ENCODE results near the gene MRPL17. TPM values are rescaled to one million over a fixed set of nuclear protein-coding genes. Genes with fewer than 3 reads are reported as not detected.

MRPL17 gene
- polyA plus RNA-seq, 3 donors = 23.4 to 34.1 (median 34.0) TPM

DNA sequence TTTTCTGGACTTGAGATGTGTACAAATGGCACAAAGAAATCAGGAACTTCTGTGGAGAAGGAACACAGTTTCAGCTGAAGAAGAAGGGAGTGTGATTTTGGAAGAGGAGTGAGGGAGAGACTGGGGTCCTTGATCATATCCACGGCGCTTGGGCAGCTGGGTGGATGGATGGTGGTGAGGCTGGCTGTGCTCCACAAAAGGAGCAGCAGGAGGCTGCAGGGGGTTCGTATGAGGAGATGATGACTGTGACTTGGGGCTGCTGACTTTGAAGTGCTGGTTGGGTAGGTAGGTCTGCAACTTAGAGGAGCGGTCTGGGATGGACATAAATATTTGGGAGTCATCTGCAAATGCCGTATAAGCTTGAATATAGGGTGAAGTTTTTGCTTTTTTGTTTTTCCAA is 26.2 kb downstream of the MRPL17 start:
- H3K27ac ChIP-seq (ENCODE audit: low read depth, low read length) = no peak overlapping the region
- WGBS, 3 donors = 78 to 93% (median 86%) methylated on average over 5 of the region's 5 CpGs

DNA sequence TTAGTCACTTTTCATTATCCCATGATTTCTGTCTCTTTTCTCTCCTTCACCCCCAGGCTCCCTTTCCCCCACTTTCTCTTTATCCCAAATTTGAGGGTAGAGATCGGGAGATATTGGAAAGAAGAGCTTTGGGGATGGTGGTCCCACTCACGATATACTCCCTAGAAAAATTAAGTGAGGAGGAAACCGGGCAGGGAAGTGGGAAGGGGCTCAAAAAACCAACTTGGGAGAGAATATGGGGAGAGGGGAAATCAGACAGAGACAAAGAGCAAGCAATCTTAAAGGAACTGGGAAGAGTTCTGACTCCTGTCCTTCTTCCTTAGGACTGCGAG is 26.6 kb downstream of the MRPL17 start:
- H3K27ac ChIP-seq (ENCODE audit: low read depth, low read length) = no peak overlapping the region
- 65 to 75% (median 69%) methylated on average over 4 of the region's 4 CpGs for WGBS, 3 donors

DNA sequence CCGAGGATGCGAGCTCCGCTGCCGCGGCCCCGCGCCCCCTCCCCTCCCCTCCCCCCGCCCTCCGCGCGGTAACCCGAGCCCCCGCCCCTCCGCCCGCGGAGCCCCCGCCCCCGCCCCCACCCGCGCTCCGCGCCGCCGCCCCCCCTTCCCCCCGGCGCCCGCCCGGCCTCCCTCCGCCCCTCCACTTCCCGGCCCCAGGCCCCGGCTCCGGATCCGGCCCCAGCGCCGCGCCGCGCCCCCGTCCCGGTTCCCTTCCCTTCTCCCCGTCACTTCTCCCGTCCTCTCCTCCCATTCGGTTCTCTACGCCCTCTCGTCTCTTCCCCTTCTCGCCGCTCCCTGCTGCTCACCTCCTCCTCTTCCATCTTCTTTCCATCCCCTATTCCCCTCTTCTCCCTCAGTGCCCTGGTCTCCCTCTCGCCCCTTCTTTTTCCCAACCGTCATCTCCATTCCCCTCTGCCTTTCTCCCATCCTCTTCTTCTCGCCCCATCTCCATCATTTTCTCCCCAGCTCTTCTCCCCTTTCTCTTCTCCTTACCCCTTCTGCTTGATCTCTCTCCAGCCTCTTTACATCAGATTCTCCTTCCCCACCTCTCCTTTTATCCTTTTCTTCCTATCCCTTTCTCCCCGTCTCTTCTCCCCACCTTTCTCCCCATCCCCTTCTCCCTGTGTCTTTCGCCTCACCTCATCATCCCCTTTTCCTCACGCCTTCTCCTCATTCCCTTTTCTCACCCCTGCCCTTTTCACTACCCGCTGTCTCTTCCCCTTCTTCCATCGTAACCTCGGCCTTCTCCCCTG is 27.2 kb downstream of the MRPL17 start, which contains the start of gene DCHS1:
Gene DCHS1, minus strand, starts transcription at position 20 of the 794 bp plus-strand sequence. CDS start 14,196 bp downstream, outside the sequence.
- H3K27ac ChIP-seq (ENCODE audit: low read depth, low read length) = no peak within 1 kb of the TSS
- WGBS, 3 donors = 15 to 27% (median 17%) methylated on average over 20 to 29 of the region's 56 CpGs

DNA sequence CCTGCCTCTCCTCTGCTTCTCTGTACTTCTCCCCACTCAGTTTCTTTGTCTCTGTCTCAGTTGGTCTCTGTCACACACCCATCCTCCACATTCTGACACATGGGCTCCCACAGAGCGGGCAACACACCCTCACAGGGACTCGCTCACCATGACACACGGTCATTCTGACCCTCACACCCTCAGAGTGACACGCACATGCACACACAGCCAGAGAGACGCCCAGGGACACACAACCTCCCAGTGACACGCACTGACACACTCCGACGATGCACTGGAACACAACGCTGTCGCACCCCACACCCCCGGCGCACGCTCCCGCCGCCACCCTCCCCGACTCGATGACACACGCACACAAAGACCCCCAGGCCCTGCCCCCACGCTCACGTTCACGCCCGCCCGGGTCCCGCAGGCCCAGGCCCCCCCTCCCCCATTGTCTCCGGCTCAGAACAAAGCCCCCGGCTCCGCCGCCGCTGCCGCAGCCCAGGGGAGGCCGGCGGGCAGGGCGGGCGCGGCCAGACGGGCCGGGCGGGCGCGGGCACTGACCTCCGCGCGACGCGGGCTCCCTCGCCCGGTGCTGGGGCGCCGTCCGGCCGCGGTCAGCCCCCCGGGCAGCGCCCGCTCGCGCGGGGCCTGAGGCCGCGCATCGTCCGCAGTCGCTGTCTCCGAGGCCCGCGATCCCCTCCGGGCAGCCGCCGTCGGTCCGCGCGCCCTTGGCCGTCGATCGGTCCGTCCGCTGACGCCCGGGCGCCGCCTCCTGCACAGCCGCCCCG is 27.9 kb downstream of the MRPL17 start:
- WGBS, 3 donors = 3 to 5% (median 3%) methylated on average over 46 to 82 of the region's 84 CpGs
- H3K27ac ChIP-seq (ENCODE audit: low read depth, low read length) = no peak overlapping the region

DNA sequence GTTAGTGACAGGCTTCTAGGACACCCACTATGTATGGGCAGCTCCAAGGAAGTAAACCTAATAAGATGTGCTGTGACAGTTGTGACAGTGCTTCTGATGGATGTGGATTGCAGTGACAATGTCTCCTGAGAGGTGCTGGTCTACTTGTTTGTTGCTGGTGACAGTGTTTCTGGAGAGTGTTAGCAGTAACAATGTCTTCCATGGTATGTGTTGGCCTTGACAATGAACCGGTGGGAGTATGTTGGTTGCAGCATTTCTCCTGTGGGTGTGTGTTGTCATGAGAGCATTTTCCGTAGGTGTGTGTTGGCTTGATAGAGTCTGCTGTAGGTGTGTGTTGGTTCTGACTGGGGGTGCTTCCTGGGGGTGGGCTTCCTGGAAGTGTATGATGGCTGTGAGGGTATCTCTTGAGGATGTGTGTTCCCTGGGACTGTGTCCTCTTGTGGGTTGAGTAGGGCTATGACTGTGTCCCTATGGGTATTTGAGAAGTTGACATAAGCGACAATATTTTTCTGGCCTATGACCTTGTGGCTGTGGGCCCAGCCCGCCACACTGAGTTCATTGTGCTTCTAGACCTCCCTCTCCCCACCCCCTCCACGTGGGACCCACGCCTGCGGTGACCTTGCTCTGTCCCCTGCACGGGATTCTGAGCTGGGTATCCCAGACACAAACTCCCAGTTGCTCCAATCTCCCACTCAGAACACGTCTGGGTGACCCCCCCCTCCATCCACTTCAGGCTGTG is 28.7 kb downstream of the MRPL17 start:
- 47 to 53% (median 49%) methylated on average over 9 of the region's 9 CpGs for WGBS, 3 donors

DNA sequence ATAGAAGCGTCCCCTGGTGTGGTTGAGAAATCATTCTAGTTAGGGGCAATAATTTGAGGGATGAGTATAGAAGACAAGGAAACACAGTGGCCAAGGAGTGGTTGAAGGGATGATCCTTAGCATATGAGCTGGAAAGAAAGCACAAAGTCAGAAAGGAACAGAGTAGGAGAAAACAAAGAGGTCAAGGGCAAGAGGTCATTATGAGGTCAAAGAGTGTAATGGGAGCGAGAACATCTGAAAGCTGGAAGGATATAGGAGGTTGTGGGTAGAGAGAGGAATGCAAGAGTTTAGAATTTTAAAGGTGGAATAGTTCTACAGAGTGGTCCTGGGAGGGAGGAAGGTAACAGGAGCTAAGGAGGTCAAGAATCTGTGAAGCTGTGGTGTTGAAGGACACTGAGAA is 29.5 kb downstream of the MRPL17 start:
- WGBS, 3 donors = 86 to 94% (median 92%) methylated on average over 2 of the region's 2 CpGs
- H3K27ac ChIP-seq (ENCODE audit: low read depth, low read length) = no peak overlapping the region

More for the DNA sequence above, 28.7 kb downstream of the MRPL17 start:
- H3K27ac ChIP-seq (ENCODE audit: low read depth, low read length) = no peak overlapping the region

DNA sequence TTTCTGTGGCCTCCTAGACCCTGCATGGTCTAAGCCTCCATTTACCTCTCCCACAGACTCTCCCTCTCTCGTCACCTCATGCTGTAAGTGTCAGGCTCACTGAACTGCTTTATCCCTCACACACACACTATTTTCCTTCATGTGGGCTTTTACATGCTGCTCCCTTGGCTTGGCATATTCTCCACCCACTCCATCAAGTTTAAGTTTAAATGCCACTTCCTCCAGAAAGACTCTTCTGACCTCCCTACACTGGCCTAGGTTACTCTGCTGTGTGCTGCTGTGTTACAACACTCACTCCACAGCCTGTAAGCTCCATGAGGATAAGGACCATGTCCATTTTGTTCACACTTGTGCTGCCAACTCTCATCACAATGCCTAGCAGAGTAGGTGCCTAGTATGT is 30.0 kb downstream of the MRPL17 start:
- no peak overlapping the region for H3K27ac ChIP-seq (ENCODE audit: low read depth, low read length)
- WGBS, 3 donors = 88 to 100% (median 94%) methylated on average over 1 of the region's 1 CpG

DNA sequence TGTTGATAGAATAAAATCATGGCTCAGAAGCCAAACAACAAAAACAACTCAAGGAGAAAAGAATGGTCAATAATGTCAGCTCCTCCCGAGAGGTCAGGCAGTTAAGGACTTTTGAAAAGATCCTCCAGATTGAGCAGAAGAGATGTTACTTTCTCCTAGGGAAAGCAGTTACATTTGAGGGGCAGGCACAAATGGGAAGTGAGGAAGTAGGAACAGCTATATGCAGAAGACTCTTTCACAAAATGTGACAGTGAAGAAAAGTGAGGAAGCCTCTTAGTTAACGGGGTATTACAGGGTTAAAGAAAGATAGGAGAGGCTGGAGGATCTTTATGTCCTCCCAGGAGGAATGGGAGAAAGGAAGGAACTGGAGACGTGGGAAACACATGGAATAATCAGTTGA is 31.0 kb downstream of the MRPL17 start:
- WGBS, 3 donors = 53 to 63% (median 59%) methylated on average over 3 of the region's 3 CpGs
- no peak overlapping the region for H3K27ac ChIP-seq (ENCODE audit: low read depth, low read length)

DNA sequence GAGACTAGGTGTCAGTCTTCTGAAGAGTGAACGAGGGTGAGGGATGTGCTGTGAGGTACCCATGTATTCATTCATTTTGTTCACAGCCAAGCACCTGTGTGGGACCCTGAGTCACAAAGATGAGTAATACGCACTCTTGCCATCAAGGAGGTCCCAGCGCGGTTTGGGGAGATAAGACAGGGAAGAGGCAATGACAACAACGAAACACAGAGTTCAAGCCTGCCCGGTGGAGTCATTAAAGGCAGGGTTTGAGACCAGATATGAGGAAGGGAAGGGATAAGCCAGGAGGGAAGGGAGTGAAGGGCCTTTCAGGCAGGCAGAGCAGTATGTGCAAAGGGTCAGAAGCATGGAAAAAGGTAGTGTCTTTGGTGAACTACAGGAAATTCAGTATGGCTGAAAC is 32.2 kb downstream of the MRPL17 start:
- 57 to 70% (median 60%) methylated on average over 6 of the region's 6 CpGs for WGBS, 3 donors
- H3K27ac ChIP-seq (ENCODE audit: low read depth, low read length) = no peak overlapping the region

DNA sequence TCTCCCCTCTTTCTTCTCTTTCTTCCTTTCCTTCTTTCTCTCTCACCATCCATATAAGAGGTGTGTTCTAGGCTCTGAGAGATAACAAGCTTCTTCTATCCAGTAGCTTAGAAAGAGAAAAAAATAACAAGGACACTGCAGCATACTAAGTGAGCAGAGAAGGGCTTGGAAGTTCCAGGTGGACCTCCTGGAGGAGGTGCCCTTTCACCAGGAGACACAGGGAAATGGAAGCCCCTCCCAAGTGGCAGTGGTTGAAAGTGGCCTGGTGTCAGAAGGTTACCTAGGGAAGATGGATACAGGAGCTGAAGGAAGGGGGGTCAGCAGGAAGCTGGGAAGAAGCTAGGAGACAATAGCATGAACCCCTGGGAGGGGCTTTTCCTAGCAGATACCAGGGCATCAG is 33.0 kb downstream of the MRPL17 start:
- H3K27ac ChIP-seq (ENCODE audit: low read depth, low read length) = no peak overlapping the region

DNA sequence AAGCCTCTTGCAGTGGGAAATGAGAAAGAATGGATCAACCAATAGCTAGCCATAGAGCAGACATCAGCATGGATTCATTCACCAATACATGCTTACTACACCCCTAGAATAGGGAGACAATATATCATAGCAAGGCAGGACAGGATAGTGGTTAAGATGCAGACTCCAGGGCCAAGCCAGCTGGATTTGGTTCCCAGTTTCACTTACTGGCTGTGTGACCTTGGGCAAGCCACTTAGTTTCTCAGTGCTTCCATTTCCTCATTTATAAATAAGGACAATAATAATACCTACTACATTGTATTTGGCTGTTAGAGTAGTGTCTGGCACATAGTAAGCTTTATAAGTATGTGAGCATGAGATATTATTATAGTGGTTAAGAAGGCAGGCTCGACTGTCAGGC is 34.6 kb downstream of the MRPL17 start:
- no peak overlapping the region for H3K27ac ChIP-seq (ENCODE audit: low read depth, low read length)

DNA sequence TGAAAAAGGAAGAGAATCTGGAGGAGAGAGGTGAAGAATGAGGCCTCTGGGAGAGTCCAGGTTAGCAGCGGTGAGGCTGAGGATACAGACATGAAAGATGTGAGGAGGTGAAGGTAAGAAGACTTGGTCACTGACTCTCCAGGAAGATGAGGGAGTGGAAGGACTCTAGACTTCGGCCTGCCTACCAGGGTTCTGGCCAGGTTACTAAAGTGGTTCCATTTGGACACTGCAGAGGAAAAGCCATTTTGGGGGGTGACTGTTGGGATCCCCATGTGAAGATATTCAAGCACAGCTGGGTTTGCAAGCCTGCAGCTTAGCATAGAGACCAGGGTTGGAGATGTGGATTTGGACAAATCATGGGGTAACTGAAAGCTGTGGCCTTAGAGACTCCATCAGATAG is 35.3 kb downstream of the MRPL17 start:
- 88 to 95% (median 93%) methylated on average over 2 of the region's 2 CpGs for WGBS, 3 donors
- no peak overlapping the region for H3K27ac ChIP-seq (ENCODE audit: low read depth, low read length)

More for the DNA sequence above, 34.6 kb downstream of the MRPL17 start:
- WGBS, 3 donors = 54 to 65% (median 60%) methylated on average over 1 of the region's 1 CpG

DNA sequence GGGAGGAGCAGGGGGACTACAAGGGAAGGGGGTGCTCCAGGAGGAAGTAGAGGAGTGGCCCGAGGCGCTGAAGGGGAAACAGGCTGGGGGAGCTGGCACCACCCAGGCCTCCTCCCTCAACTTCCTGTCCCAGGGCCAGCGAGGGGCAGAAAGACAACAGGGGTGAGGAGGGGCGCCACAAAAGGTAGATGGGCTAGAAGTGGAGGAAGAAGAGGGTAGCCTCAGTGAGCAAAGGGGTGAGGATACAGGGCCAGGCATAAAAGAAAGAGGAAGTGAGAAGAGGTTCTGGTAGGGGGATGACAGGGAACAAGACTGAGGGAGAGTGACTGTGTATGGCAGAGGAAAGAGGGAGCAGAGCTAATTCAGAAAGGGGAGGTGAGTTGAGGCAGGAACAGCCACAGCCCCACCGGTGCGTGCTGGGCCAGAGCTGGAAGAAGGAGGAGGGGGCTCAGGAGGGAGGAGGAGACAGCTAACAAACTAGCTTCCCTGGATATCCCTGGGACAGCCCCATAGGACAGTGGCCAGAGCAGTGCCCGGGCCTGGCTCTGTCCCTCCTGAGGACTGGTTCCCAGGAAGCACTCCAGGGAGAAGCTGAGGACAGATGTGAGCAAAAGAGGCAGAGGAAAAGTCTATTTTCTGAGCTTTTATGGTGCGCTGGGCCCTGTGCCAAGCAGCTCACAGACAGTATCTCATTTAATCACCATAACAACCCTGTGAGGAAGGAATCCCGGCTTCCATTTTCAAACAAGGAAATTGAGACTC is 36.0 kb downstream of the MRPL17 start:
- 25 to 66% (median 26%) methylated on average over 9 of the region's 9 CpGs for WGBS, 3 donors
- H3K27ac ChIP-seq (ENCODE audit: low read depth, low read length) = no peak overlapping the region

DNA sequence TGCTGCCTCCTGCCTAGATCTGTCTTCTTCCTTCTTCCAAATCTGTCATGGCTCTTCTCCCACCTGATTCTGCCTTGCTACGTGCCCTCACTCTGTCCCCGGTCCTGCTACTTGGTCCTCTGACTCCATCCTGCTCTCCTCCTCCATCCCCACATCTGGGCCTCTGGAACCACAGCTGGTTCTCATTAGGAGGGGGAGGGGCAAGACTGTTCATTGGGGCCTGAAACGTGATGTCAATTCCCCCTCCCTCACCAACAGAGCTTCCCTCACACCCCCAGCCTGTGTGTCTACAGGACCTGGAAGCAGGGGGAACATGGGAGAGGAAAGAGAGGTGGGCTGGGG is 36.6 kb downstream of the MRPL17 start:
- H3K27ac ChIP-seq (ENCODE audit: low read depth, low read length) = no peak overlapping the region
- 20 to 57% (median 29%) methylated on average over 3 of the region's 3 CpGs for WGBS, 3 donors

DNA sequence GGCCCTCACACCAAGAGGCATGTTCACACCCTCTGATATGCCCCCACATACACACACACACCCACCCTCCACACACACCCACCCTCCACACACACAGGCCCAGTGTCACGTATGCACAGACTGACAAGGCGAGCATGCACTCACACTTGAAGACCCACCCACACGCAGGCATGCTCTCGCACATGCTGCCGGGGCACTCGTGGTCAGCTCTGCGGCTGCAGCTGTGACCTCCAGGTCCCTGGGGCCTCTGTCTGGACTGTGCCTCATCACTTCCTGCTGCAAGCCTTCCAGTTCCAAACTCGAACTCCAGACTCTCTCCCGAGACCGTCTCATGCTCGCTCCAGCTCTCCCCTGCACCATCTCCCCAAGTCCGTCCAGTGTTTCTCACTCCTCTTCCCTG is 37.1 kb downstream of the MRPL17 start:
- H3K27ac ChIP-seq (ENCODE audit: low read depth, low read length) = no peak overlapping the region
- 28 to 59% (median 34%) methylated on average over 12 of the region's 12 CpGs for WGBS, 3 donors

DNA sequence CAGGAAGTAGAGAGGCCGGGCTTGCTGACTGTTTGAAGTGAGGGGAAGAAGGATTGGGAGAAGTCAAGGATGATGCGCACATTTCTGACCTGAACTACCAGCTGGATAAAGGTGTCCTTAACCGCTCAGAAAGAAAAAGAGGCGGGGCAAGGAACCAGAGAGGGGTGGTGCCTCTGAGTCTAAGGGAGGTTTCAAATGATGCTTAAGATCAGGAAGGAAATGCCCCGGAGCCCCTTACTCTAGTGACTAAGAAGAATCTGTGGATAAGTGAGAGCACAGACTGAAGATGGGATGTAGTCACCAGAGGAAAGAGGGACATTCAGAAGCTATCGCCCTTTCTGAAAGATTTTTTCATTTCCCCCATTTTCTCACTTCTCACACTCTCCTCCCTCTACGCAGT is 40.2 kb downstream of the MRPL17 start:
- 83 to 90% (median 84%) methylated on average over 7 of the region's 7 CpGs for WGBS, 3 donors
- no peak overlapping the region for H3K27ac ChIP-seq (ENCODE audit: low read depth, low read length)

DNA sequence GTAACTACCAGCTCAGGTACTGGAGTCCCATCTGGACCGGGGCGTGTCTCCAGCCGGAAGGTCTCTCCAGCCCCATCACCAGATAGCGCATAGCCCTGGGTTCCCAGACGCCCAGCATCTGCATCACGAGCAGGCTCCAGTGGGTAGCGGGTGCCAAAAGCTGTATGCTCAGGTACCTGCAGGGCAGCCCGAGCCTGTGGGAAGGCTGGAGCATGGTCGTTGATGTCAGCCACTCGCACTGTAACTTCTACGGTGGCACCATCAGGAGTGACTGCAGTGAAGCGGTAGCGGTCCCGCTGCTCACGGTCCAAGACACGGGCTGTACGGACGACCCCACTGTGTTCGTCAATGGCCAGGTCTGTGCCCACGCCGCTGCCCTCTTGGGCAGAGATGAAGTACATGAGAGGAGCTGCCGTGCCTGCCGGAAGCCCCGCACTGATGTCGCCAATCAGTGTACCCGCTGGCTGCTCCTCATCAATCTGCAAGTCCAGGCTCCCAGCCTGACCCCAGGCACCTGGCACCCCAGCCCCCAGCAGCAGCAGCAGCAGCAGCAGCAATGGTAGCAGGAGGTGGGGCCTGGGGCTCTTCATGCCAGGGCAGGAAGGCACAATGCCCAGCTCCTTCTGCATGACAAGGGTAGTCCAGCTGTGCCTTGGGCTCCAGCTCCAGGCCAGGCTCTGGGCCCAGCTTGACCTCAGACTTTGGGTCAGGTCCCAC is 42.0 kb downstream of the MRPL17 start:
- no peak overlapping the region for H3K27ac ChIP-seq (ENCODE audit: low read depth, low read length)
- WGBS, 3 donors = 91 to 97% (median 97%) methylated on average over 26 of the region's 26 CpGs

Data from adipose tissue (tissue), 3 donors.